Osteocyte (in vitro differentiated cells): ENCODE results near the gene JOSD2. TPM values are rescaled to one million over a fixed set of nuclear protein-coding genes. Genes with fewer than 3 reads are reported as not detected.

Experiments
- DNase-seq: peaks from one replicate; pipeline ENCODE4 v3.0.0; 2021; ENCODE audit warnings: mixed read lengths; ENCODE audit not compliant: unreplicated experiment; ENCODE audit errors: extremely low spot score
- H3K27ac Mint-ChIP-seq: one replicate; pipeline ENCODE4 v1.8.0; 2021; ENCODE audit warnings: mild to moderate bottlenecking, mixed read lengths; ENCODE audit not compliant: unreplicated experiment
- H3K27me3 Mint-ChIP-seq: one replicate; pipeline ENCODE4 v1.8.0; 2021; ENCODE audit warnings: mixed read lengths; ENCODE audit not compliant: unreplicated experiment
- H3K36me3 Mint-ChIP-seq: one replicate; pipeline ENCODE4 v1.8.0; 2021; ENCODE audit warnings: mixed read lengths; ENCODE audit not compliant: unreplicated experiment
- H3K4me1 Mint-ChIP-seq: one replicate; pipeline ENCODE4 v1.8.0; 2021; ENCODE audit warnings: mixed read lengths; ENCODE audit not compliant: unreplicated experiment
- H3K4me3 Mint-ChIP-seq: one replicate; pipeline ENCODE4 v1.8.0; 2021; ENCODE audit warnings: mild to moderate bottlenecking, moderate library complexity, mixed read lengths; ENCODE audit not compliant: unreplicated experiment
- H3K9me3 Mint-ChIP-seq: one replicate; pipeline ENCODE4 v1.8.0; 2021; ENCODE audit warnings: mixed read lengths; ENCODE audit not compliant: unreplicated experiment
- CTCF ChIP-seq: fragments of 200-600 bp; sonication (generic); IDR thresholded peaks from 2 replicates; pipeline ENCODE4 v1.5.0; 2021; ENCODE audit warnings: antibody characterized with exemption, mild to moderate bottlenecking, moderate library complexity
- total RNA-seq: library from RNA; stranded (reverse); gene quantifications from 2 replicates; pipeline ENCODE4 v1.2.1, GENCODE V29; 2021

JOSD2 gene
- total RNA-seq, 1 donor from 2014 or later: 43.7 TPM

GRCh38 chr19:50509366-50509765 is 1.6 kb downstream of the JOSD2 start:
- Mint-ChIP-seq H3K4me1 (peaks cover 21% of the 10 kb centered on the region), H3K4me3 (peak overlapping the region; percentile 97), H3K27ac (no peak overlapping the region), H3K27me3 (no peaks in the 10 kb centered on the region), H3K9me3 (no peaks in the 10 kb centered on the region), H3K36me3 (peaks cover 3% of the 10 kb centered on the region)
- no peak for TF ChIP-seq CTCF
- DNase-seq: no peak

- peaks cover 21% of the 10 kb centered on the region for H3K4me1 Mint-ChIP-seq
- DNase-seq: no peak
- H3K27me3 Mint-ChIP-seq: no peaks in the 10 kb centered on the region
- peak overlapping the region; percentile 19 for H3K4me3 Mint-ChIP-seq
- TF ChIP-seq CTCF: no peak
- H3K27ac Mint-ChIP-seq: no peak overlapping the region
- H3K9me3 Mint-ChIP-seq: no peaks in the 10 kb centered on the region
- H3K36me3 Mint-ChIP-seq: peaks cover 3% of the 10 kb centered on the region
Measured at GRCh38 chr19:50508843-50509190, 2.2 kb downstream of the JOSD2 start.

GRCh38 chr19:50507376-50507775 is 3.6 kb downstream of the JOSD2 start:
- no peak for DNase-seq
- TF ChIP-seq CTCF: no peak
- Mint-ChIP-seq H3K4me1 (peaks cover 21% of the 10 kb centered on the region), H3K4me3 (no peak overlapping the region), H3K27ac (no peak overlapping the region), H3K9me3 (no peaks in the 10 kb centered on the region), H3K36me3 (peaks cover 3% of the 10 kb centered on the region), H3K27me3 (no peaks in the 10 kb centered on the region)

- no peak for TF ChIP-seq CTCF
- Mint-ChIP-seq H3K4me3 (no peak overlapping the region), H3K4me1 (peaks cover 20% of the 10 kb centered on the region), H3K27me3 (no peaks in the 10 kb centered on the region), H3K36me3 (peaks cover 3% of the 10 kb centered on the region), H3K27ac (no peak overlapping the region), H3K9me3 (no peaks in the 10 kb centered on the region)
- no peak for DNase-seq
Measured at GRCh38 chr19:50506700-50507099, 4.3 kb downstream of the JOSD2 start.

- Mint-ChIP-seq H3K9me3 (no peaks in the 10 kb centered on the region), H3K4me1 (peaks cover 15% of the 10 kb centered on the region), H3K36me3 (peaks cover 3% of the 10 kb centered on the region), H3K4me3 (no peak overlapping the region), H3K27ac (no peak overlapping the region), H3K27me3 (peaks cover under 1% of the 10 kb centered on the region)
- no peak for TF ChIP-seq CTCF
- no peak for DNase-seq
Measured at GRCh38 chr19:50505856-50506611, 5.0 kb downstream of the JOSD2 start.
